OCI-LY3 (cell line): ENCODE results near the gene CREB3L2.

Experiments
- H2AFZ ChIP-seq: fragments of 200-600, 300-600 bp; shearing (Covaris generic); 2 replicates; pipeline ENCODE4 v1.6.0; 2014; ENCODE audit warnings: antibody characterized with exemption, low read depth, low read length
- H3K27ac ChIP-seq: fragments of 200-600, 300-600 bp; sonication (generic); 2 replicates; pipeline ENCODE4 v1.5.1; 2014; ENCODE audit warnings: mild to moderate bottlenecking, low read length, moderate library complexity, mixed read lengths
- H3K27me3 ChIP-seq: fragments of 200-600, 300-600 bp; sonication (generic); 2 replicates; pipeline ENCODE4 v1.6.1; 2014; ENCODE audit warnings: low read depth, low read length, mixed read lengths
- H3K36me3 ChIP-seq: fragments of 200-600, 300-600 bp; sonication (generic); replicated peaks from 2 replicates; pipeline ENCODE3; 2014; ENCODE audit warnings: low read depth, low read length, mixed read lengths
- H3K4me1 ChIP-seq: fragments of 300-600, 200-600 bp; sonication (generic); 2 replicates; pipeline ENCODE4 v1.6.1; 2014; ENCODE audit warnings: low read length, mixed read lengths
- H3K4me2 ChIP-seq: fragments of 200-600, 300-600 bp; sonication (generic); 2 replicates; pipeline ENCODE4 v1.6.1; 2014; ENCODE audit warnings: low read length, mixed read lengths
- H3K4me3 ChIP-seq: fragments of 300-600, 200-600 bp; sonication (generic); 2 replicates; pipeline ENCODE4 v1.5.1; 2014; ENCODE audit warnings: antibody characterized with exemption, mild to moderate bottlenecking, low read length, moderate library complexity
- H3K79me2 ChIP-seq: fragments of 300-600, 200-600 bp; shearing (Covaris generic); 2 replicates; pipeline ENCODE4 v1.6.1; 2014; ENCODE audit warnings: mild to moderate bottlenecking, low read length, mixed read lengths
- H3K9ac ChIP-seq: fragments of 300-600, 200-600 bp; shearing (Covaris generic); 2 replicates; pipeline ENCODE4 v1.6.0; 2014; ENCODE audit warnings: mild to moderate bottlenecking, low read length, moderate library complexity
- H3K9me3 ChIP-seq: fragments of 200-600, 300-600 bp; shearing (Covaris generic); 2 replicates; pipeline ENCODE4 v1.6.1; 2014; ENCODE audit warnings: low read length, mixed read lengths; ENCODE audit not compliant: insufficient read depth
- H4K20me1 ChIP-seq: fragments of 200-600, 300-600 bp; sonication (generic); 2 replicates; pipeline ENCODE4 v1.6.1; 2016; ENCODE audit warnings: low read length, mixed read lengths; ENCODE audit not compliant: insufficient read depth
- CTCF ChIP-seq: fragments of 200-600, 300-600 bp; sonication (generic); IDR thresholded peaks from 2 replicates; pipeline ENCODE4 v1.5.1; 2014; ENCODE audit warnings: antibody characterized with exemption, low read length, low read depth
- EZH2phosphoT487 ChIP-seq: fragments of 200-600 bp; shearing (Covaris generic); IDR thresholded peaks from 2 replicates; pipeline ENCODE4 v1.6.1; 2018; ENCODE audit warnings: antibody characterized with exemption, mixed run types, low read depth

The CREB3L2 gene

GRCh38 chr7:137934176-137934826 is 67.6 kb downstream of the CREB3L2 start:
- H3K27me3 ChIP-seq: no peaks in the 10 kb centered on the region
- TF ChIP-seq EZH2phosphoT487 (no peak), CTCF (no peak)
- no peaks in the 10 kb centered on the region for H3K9me3 ChIP-seq
- H3K27ac ChIP-seq: no peak overlapping the region
- H3K9ac ChIP-seq: no peak overlapping the region
- peaks cover 95% of the 10 kb centered on the region for H3K79me2 ChIP-seq
- 0 out of 2 replicates have a peak overlapping the region, but pooled peaks have one; percentile 80 for H3K4me2 ChIP-seq
- H3K4me3 ChIP-seq: no peak overlapping the region
- H3K36me3 ChIP-seq: peaks cover 21% of the 10 kb centered on the region
- H3K4me1 ChIP-seq: peaks cover 51% of the 10 kb centered on the region
- no peak overlapping the region for H2AFZ ChIP-seq
- peaks cover 83% of the 10 kb centered on the region for H4K20me1 ChIP-seq

- H3K27ac ChIP-seq: no peak overlapping the region
- H3K79me2 ChIP-seq: peaks cover 95% of the 10 kb centered on the region
- no peaks in the 10 kb centered on the region for H3K9me3 ChIP-seq
- peaks cover 51% of the 10 kb centered on the region for H3K4me1 ChIP-seq
- H3K27me3 ChIP-seq: no peaks in the 10 kb centered on the region
- H2AFZ ChIP-seq: no peak overlapping the region
- H3K9ac ChIP-seq: no peak overlapping the region
- H3K36me3 ChIP-seq: peaks cover 21% of the 10 kb centered on the region
- peaks cover 84% of the 10 kb centered on the region for H4K20me1 ChIP-seq
- no peak for TF ChIP-seq CTCF
- TF ChIP-seq EZH2phosphoT487: no peak
- H3K4me2 ChIP-seq: no peak overlapping the region
- no peak overlapping the region for H3K4me3 ChIP-seq
Measured at GRCh38 chr7:137933270-137934017, 68.4 kb downstream of the CREB3L2 start.

GRCh38 chr7:137932881-137933269 is 69.0 kb downstream of the CREB3L2 start:
- H3K27ac ChIP-seq: no peak overlapping the region
- no peaks in the 10 kb centered on the region for H3K9me3 ChIP-seq
- H3K36me3 ChIP-seq: peaks cover 26% of the 10 kb centered on the region
- peaks cover 85% of the 10 kb centered on the region for H4K20me1 ChIP-seq
- no peak overlapping the region for H3K4me3 ChIP-seq
- no peaks in the 10 kb centered on the region for H3K27me3 ChIP-seq
- H3K4me1 ChIP-seq: peaks cover 48% of the 10 kb centered on the region
- H3K9ac ChIP-seq: no peak overlapping the region
- TF ChIP-seq EZH2phosphoT487: no peak
- no peak for TF ChIP-seq CTCF
- H3K4me2 ChIP-seq: no peak overlapping the region
- H3K79me2 ChIP-seq: peaks cover 94% of the 10 kb centered on the region
- H2AFZ ChIP-seq: no peak overlapping the region

GRCh38 chr7:137931823-137932222 is 70.1 kb downstream of the CREB3L2 start:
- Histone ChIP-seq H3K36me3 (peaks cover 35% of the 10 kb centered on the region), H3K79me2 (peaks cover 93% of the 10 kb centered on the region), H3K4me2 (no peak overlapping the region), H3K9me3 (no peaks in the 10 kb centered on the region), H4K20me1 (peaks cover 79% of the 10 kb centered on the region), H3K4me1 (peaks cover 41% of the 10 kb centered on the region), H3K4me3 (no peak overlapping the region), H3K27me3 (no peaks in the 10 kb centered on the region), H3K27ac (no peak overlapping the region), H3K9ac (no peak overlapping the region), H2AFZ (no peak overlapping the region)
- TF ChIP-seq EZH2phosphoT487: no peak
- no peak for TF ChIP-seq CTCF
